ENCODE data around the gene SMCHD1.

Gene SMCHD1

DNA sequence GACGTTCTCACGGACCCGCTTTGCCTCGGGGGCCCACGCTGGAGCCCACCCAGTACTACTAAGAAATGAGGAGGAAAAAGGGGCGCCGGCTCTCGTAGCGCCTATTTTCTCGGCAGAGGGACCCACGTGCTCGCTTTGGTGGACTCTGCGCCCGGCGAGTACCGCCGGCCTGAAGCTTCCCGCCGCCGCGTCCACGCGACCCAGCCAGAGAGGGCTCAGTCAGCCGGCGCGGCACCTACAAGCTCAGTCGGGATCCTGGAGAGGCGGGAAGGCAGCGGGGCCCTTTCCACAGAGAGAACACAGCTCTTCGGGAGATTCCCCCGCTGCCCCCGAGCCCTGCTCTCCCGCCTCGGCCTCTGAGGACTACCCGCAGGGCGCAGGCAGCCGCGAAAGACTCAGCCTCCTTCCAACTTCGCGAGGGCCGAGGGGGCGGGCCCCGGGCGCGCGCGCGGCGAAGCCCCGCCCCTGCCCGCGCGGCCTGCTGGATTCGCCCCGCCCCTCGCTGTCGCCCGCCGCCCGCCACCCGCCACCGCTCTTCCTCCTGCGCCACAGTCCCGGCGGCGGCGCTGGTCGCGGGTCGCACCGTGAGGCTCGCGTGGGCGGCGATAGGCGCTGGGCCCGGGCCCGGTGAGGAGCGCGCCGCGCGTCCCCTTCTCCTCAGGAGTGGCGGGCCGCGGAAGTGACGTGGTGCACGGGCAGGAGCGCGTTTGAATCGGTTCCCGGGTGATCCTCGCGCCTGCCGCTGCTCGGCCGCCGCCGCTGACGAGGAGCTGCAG lies at the start of gene SMCHD1:
Gene SMCHD1, plus strand, starts transcription at position 549 of the 776 bp plus-strand sequence. CDS start 350 bp downstream, outside the sequence.
- peak; percentile 65 to 82 for DNase-seq (ENCODE audit: extremely low read depth in 1 of 2, low read depth in 1 of 2)

DNA sequence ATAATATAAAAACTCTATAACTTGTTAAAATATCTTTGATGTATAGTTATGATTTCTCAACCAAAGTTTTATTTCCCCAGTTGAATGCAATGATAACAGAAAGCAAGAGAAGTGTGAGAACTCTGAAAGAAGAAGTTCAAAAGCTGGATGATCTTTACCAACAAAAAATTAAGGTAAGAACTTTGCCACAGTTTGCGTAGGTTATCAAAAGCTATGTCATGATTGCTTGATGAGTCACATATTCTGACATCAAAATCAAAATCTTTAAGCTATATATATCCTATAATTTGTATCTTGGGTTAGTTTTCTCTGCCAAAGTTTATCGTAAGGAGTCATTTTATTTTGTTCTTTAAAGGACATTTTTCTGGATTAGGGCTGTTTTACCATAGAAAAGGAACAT lies 49.2 kb upstream of the SMCHD1 start:
- DNase-seq (ENCODE audit: extremely low read depth in 1 of 2, low read depth in 1 of 2) = no peak

DNA sequence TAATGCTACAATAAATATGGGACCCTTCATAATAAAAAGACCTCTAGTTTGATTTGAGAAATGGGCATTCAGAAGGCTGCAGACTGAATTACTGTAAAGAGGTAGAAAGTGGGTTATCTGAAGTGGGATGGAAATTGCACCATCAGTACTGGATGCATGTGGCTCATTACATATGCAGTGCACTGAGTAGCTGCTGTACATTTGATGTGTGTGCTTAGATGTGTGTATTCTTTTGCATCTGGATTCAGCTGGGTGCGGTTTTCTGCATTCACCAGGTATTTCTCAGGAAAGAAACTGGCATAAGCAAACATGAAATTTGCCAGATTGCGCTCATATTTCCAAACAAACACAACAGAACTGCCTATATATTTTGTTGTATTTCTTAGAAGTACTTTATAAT lies 45.9 kb upstream of the SMCHD1 start:
- DNase-seq (ENCODE audit: extremely low read depth in 1 of 2, low read depth in 1 of 2) = no peak

DNA sequence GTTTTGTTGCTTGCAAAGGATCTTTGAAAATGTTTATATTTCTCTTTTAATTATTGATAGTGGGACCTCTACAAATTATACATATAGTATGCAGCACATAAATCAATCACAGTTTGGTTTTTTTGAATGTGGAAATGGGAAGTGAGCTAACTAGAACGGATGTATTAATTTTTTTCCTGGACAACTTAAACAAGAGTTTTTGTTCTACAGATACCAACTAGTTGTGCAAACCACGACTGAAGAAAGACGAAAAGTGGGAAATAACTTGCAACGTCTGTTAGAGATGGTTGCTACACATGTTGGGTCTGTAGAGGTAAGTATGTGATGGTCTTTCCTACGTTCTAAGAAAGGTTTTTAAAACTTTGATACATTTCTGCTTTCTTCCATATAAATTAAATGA lies 45.0 kb upstream of the SMCHD1 start:
- no peak for DNase-seq (ENCODE audit: extremely low read depth in 1 of 2, low read depth in 1 of 2)

GRCh38 chr18:2612996-2613395 lies 42.5 kb upstream of the SMCHD1 start:
- no peak for DNase-seq (ENCODE audit: extremely low read depth in 1 of 2, low read depth in 1 of 2)

DNA sequence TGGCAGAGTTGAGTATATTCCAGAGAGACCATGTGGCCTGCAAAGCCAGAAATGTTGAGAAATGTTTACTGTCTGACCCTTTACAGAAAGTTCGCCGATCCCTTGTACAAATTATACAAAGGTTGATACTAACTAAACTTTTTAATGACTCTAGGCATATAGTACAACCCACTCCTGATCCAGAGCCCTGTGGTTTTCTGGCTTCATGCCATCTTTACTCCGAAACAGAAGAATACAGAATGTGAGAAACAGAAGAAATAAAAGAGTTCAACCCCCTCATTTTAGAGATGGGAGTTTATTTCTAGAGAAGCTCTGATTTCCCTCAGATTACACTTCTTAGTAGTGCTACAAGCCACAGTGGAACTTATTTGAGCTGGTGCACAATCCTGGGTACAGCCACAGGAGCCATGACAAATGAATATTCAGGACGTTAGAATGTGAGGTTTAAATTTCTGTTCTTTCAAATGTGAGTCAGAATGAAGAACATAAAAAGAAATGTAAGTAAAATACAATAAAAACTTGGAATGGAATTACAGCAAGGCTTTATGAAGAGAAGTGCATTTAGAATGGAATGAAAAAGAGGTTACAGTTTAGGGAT lies 38.0 kb upstream of the SMCHD1 start:
- DNase-seq (ENCODE audit: extremely low read depth in 1 of 2, low read depth in 1 of 2) = no peak

DNA sequence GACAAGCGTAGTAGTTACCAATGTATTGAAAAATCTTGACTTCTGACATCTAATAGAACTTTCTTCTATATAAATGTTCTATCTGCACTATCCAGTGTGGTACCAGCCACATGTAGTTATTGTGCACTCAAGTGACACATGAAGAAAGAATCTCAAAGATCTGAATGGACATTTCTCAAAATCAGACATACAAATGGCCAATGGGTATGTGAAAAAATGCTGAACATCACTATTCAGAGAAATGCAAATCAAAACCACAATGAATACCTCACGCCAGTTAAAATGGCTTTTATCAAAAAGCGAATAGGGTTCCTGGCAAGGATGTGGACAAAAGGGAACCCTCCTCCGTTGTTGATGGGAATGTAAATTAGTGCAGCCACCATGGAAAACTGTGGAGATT lies 37.5 kb upstream of the SMCHD1 start:
- DNase-seq (ENCODE audit: extremely low read depth in 1 of 2, low read depth in 1 of 2) = no peak

GRCh38 chr18:2625217-2625616 lies 30.3 kb upstream of the SMCHD1 start:
- no peak for DNase-seq (ENCODE audit: extremely low read depth in 1 of 2, low read depth in 1 of 2)

GRCh38 chr18:2627821-2628276 lies 27.7 kb upstream of the SMCHD1 start:
- no peak for DNase-seq (ENCODE audit: extremely low read depth in 1 of 2, low read depth in 1 of 2)

DNA sequence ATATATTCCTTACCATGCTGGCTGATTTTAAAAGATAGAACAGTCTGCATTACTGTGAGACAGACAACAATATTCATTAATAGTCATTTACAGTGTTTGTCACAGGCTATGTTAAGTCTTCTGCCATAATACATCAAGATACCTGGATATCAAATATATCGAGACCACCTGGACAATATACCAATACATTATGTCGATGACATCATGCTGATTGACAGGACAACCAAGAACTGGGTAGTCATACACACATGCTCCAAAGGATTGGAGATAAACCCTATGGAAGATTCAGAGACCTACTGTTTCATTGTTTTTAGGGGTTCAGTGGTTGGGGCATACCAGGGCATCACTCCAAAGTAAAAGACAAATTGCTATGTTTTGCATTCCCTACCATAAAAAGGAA lies 26.5 kb upstream of the SMCHD1 start:
- DNase-seq (ENCODE audit: extremely low read depth in 1 of 2, low read depth in 1 of 2) = no peak

- DNase-seq (ENCODE audit: extremely low read depth in 1 of 2, low read depth in 1 of 2) = no peak
These were observed 19.9 kb upstream of the SMCHD1 start for GRCh38 chr18:2635586-2635985.

- DNase-seq (ENCODE audit: extremely low read depth in 1 of 2, low read depth in 1 of 2) = no peak
These were observed 19.3 kb upstream of the SMCHD1 start for GRCh38 chr18:2636126-2636631.

DNA sequence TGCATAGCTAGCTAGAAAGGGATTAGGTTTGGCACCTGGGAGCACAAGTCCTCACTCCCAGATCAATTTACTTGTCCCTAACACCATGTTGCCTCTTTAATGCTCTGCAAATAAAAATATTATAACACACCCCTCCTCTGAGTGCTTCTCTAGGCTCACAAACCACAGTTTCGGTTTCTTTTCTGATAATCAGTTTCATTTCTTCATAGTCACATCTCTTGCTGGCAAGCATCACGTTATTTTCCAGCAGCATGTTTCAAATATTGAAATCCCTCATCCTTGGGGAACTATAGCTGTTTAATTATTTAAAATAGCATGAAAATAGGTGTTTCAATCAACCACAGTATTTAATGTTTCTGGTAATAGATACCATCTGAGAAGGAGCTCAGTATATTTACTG lies 13.9 kb upstream of the SMCHD1 start:
- DNase-seq (ENCODE audit: extremely low read depth in 1 of 2, low read depth in 1 of 2) = no peak

DNA sequence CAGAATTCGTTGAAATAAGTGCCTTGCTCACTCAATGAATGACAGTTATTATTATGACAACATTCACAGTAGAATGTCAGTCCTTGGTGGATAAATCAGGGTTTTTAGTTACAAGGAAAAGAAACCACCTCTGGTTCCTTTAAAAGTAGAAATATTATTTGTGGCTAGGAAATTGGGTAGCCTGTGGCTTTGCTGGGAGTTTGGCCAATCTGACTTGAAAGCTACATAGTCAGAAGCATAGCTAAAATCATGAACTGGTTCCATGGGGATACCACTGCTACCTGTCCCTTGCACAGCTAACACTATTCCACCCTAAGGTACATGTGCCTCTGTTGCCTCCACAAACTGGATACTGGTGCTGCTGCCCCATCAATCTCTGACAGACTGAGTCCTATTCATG lies 12.8 kb upstream of the SMCHD1 start:
- no peak for DNase-seq (ENCODE audit: extremely low read depth in 1 of 2, low read depth in 1 of 2)

- no peak for DNase-seq (ENCODE audit: extremely low read depth in 1 of 2, low read depth in 1 of 2)
These were observed 11.0 kb upstream of the SMCHD1 start for GRCh38 chr18:2644535-2644934.

GRCh38 chr18:2651981-2652380 lies 3.5 kb upstream of the SMCHD1 start:
- DNase-seq (ENCODE audit: extremely low read depth in 1 of 2, low read depth in 1 of 2) = no peak

- DNase-seq (ENCODE audit: extremely low read depth in 1 of 2, low read depth in 1 of 2) = no peak
These were observed 2.1 kb upstream of the SMCHD1 start for GRCh38 chr18:2653467-2653866.

GRCh38 chr18:2654169-2654927 lies 1.2 kb upstream of the SMCHD1 start:
- DNase-seq (ENCODE audit: extremely low read depth in 1 of 2, low read depth in 1 of 2) = no peak

DNA sequence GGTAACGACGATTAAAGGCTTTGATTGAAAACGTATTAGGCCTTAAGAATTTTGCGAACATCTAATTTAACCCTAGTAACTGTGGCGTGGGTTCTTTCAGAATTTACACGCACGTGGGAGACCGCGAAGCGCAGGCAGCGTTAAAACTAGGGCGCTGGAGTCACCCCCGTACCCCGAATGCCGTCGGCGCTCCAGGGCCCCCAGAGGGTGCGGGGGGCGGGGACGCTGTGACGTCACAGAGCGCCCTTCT lies 673 bp upstream of the SMCHD1 start:
- DNase-seq (ENCODE audit: extremely low read depth in 1 of 2, low read depth in 1 of 2) = peak; percentile 73 to 74

DNA sequence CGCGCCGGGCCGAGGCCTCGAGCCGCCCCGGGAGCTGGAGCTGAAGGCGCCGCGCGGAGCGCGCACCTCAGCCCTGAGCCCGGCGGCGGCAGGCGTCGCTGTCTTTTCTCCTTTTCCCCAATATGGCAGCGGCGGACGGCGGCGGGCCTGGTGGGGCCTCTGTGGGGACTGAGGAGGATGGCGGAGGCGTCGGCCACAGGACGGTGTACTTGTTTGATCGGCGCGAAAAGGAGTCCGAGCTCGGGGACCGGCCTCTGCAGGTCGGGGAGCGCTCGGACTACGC lies 369 bp downstream of the SMCHD1 start:
- no peak for DNase-seq (ENCODE audit: extremely low read depth in 1 of 2, low read depth in 1 of 2)

DNA sequence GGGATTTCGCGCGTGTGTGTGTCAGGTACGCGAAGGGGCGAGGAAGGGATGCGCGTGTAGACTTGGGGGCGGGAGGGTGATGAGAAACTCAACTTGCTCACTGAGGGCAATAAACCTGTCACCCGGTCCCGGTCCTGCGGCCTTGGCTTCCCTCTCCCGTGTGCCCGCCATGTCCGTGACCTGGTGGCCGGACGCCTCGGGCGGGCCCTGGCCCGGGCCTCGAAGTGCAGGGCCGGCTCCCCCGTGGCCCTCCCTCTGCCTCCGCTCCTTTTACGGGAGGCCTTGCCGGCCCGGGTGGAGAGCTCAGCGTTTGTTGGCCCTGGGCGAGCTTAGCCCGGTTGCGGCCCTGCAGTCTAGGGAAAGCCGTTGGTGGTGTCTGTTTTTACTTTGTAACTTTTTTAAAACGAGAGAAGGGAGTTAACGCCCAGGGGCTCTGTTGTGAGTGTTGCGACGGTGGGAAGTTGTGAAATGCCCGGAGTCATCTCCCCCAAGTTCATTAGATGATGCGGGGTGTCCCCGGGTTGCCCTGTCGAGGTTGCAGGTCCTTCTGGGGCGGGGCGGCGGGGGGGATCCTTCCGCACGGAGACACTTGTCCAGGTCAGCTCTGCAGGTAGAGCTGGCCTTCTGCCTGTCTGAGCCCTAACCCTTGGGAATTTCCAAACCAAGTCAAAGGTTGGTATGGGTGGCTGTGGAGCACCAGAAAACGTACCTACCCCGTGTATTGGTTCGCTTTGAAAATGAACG lies 883 bp downstream of the SMCHD1 start:
- DNase-seq (ENCODE audit: extremely low read depth in 1 of 2, low read depth in 1 of 2) = peak in 1 of 2 donors; percentile 28

Measured in activated CD8-positive, alpha-beta memory T cell treated with anti-CD3 and anti-CD28 coated beads for 1 hour (primary cell).